SH-SY5Y (cell line): Measurements from ENCODE around the gene COBLL1.

Source experiments
- GATA2 ChIP-seq: IDR thresholded peaks from 2 replicates; pipeline ENCODE4 v1.6.1; 2011; ENCODE audit warnings: mild to moderate bottlenecking, low read depth, low read length
- GATA3 ChIP-seq: IDR thresholded peaks from 2 replicates; pipeline ENCODE4 v1.6.1; 2011; ENCODE audit warnings: low read depth, mild to moderate bottlenecking, low read length, moderate library complexity

DNA sequence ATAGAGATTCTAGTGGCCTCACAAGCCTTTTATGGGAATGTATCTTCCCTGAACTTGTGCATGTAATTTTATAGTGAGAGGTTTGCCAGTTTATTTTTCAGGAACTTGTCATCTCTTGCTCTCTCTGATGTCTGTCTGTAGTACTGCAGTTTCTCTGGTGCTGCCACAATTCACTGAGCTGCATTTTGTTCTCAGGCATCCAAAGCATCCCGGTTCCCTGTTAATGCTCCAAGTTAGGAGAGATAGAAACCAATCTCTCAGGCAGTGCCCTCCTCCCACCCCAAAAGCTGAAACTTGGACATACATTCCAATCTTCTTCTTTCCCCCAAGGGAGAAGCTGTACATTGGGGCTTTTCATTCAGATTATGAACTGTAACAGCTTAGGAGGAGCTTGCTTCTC lies 190.3 kb downstream of the COBLL1 start:
- TF ChIP-seq GATA2 (no peak), GATA3 (no peak)
